Osteoblast (primary cell): ENCODE results near the gene PIR. TPM values are rescaled to one million over a fixed set of nuclear protein-coding genes. Genes with fewer than 3 reads are reported as not detected.

Experiments used
- DNase-seq: peaks from one replicate; pipeline ENCODE4 v3.0.0; 2011; ENCODE audit warnings: low spot score, mixed read lengths; ENCODE audit not compliant: insufficient read length; ENCODE audit errors: missing footprints
- H2AFZ ChIP-seq: 2 replicates; pipeline ENCODE4 v1.6.0; 2011; ENCODE audit warnings: mild to moderate bottlenecking, low read length
- H3K27ac ChIP-seq: 2 replicates; pipeline ENCODE4 v1.5.1; 2011; ENCODE audit warnings: mild to moderate bottlenecking, low read depth, low read length, moderate library complexity
- H3K27me3 ChIP-seq: 2 replicates; pipeline ENCODE4 v1.6.0; 2012; ENCODE audit warnings: mild to moderate bottlenecking, control low read depth, inconsistent platforms, low read length, moderate library complexity; ENCODE audit not compliant: insufficient read depth
- H3K36me3 ChIP-seq: 2 replicates; pipeline ENCODE4 v1.5.1; 2011; ENCODE audit warnings: mild to moderate bottlenecking, low read length, control low read depth, moderate library complexity; ENCODE audit not compliant: insufficient read depth
- H3K4me1 ChIP-seq: 2 replicates; pipeline ENCODE4 v1.5.1; 2011; ENCODE audit warnings: mild to moderate bottlenecking, low read length, control low read depth, moderate library complexity; ENCODE audit not compliant: insufficient read depth
- H3K4me2 ChIP-seq: 2 replicates; pipeline ENCODE4 v1.6.0; 2011; ENCODE audit warnings: mild to moderate bottlenecking, low read length; ENCODE audit not compliant: insufficient read depth
- H3K4me3 ChIP-seq: fragments of 200-600 bp; sonication (generic); 3 replicates; pipeline ENCODE4 v1.5.1; 2012; ENCODE audit warnings: mild to moderate bottlenecking, low read length, inconsistent platforms; ENCODE audit not compliant: insufficient read depth
- H3K79me2 ChIP-seq: 2 replicates; pipeline ENCODE4 v1.6.0; 2012; ENCODE audit warnings: mild to moderate bottlenecking, low read length, control low read depth, inconsistent platforms; ENCODE audit not compliant: insufficient read depth
- H3K9me3 ChIP-seq: 2 replicates; pipeline ENCODE4 v1.5.1; 2011; ENCODE audit warnings: low read depth, low read length, control low read depth
- H4K20me1 ChIP-seq: 2 replicates; pipeline ENCODE4 v1.6.0; 2012; ENCODE audit warnings: mild to moderate bottlenecking, low read length, control low read depth; ENCODE audit not compliant: insufficient read depth
- total RNA-seq: library from RNA; depleted of rRNA; stranded (reverse); fragments of >200 nt; gene quantifications from 2 replicates; pipeline ENCODE4 v1.2.3, GENCODE V29; 2012
- TF ChIP-seq, protein P1 (sequence below): IDR thresholded peaks from 2 replicates; pipeline ENCODE4 v1.5.1; 2011; ENCODE audit warnings: mild to moderate bottlenecking, low read depth, low read length, moderate library complexity; ENCODE audit errors: extremely low read depth

The PIR gene
- total RNA-seq, 1 donor: 15.9 TPM

DNA sequence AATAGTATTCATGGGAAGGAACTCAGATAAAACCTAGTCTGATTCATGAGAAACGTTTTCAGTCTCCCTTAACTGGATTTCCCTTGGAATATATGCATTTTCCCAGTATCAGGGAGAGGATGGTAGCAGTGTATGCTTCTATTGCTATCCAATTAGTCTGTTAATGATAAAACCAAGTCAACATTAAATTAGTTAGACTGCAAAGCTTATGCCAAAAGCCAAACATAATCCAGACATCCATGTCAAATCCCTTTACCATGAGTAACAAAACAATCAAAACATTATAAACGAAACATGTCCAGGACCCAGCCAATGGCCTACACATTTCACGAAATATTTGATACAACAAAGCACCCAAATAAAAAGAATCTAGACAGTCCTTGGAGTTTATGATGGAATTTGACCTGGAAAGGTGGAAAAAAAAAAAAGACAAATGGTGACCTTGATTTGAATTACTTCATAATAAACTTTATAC, 74.4 kb downstream of the PIR start:
- DNase-seq: no peak
- TF ChIP-seq, protein P1, sequence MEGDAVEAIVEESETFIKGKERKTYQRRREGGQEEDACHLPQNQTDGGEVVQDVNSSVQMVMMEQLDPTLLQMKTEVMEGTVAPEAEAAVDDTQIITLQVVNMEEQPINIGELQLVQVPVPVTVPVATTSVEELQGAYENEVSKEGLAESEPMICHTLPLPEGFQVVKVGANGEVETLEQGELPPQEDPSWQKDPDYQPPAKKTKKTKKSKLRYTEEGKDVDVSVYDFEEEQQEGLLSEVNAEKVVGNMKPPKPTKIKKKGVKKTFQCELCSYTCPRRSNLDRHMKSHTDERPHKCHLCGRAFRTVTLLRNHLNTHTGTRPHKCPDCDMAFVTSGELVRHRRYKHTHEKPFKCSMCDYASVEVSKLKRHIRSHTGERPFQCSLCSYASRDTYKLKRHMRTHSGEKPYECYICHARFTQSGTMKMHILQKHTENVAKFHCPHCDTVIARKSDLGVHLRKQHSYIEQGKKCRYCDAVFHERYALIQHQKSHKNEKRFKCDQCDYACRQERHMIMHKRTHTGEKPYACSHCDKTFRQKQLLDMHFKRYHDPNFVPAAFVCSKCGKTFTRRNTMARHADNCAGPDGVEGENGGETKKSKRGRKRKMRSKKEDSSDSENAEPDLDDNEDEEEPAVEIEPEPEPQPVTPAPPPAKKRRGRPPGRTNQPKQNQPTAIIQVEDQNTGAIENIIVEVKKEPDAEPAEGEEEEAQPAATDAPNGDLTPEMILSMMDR: no peak
- Histone ChIP-seq H3K4me1 (no peaks in the 10 kb centered on the region), H3K4me3 (no peak overlapping the region), H4K20me1 (no peaks in the 10 kb centered on the region), H3K27me3 (no peaks in the 10 kb centered on the region), H3K9me3 (no peaks in the 10 kb centered on the region), H3K4me2 (no peak overlapping the region), H3K27ac (no peak overlapping the region), H3K79me2 (no peaks in the 10 kb centered on the region), H2AFZ (no peak overlapping the region), H3K36me3 (no peaks in the 10 kb centered on the region)

DNA sequence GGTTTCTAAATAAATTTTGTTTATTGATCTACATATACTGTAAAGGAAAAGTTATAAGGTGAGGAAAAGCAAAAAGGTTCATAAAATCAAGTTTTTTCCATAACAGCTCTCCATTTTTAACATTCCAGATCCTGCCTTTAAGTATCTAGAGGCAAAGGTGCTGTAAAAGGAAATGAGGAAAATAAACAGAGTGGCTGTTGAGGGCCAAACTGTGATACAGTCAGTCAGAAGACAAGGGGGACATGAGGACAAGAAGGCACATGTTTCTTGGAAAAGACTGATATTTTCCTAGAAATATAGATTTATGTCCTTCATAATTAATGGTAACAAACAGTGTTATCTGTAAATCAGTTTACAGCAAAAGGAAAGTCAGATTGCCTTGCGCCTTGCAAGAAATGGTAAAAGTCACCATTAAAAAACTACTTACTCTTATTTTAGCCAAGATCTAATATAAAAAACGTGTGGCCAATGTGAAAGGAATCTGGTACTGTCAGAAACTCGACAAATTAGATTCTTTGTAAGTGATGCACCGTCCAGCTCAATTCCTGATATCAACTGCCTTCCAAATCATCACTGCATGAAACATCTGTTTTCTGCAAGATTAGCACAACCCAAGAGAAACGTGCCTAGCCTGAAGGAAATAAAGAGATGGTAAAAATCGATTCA, 75.0 kb downstream of the PIR start:
- no peaks in the 10 kb centered on the region for H4K20me1 ChIP-seq
- H3K4me2 ChIP-seq: no peak overlapping the region
- no peak overlapping the region for H3K4me3 ChIP-seq
- no peak for DNase-seq
- H3K79me2 ChIP-seq: no peaks in the 10 kb centered on the region
- H3K27ac ChIP-seq: no peak overlapping the region
- no peaks in the 10 kb centered on the region for H3K27me3 ChIP-seq
- TF ChIP-seq, protein P1: no peak
- no peaks in the 10 kb centered on the region for H3K4me1 ChIP-seq
- H2AFZ ChIP-seq: no peak overlapping the region
- no peaks in the 10 kb centered on the region for H3K36me3 ChIP-seq
- H3K9me3 ChIP-seq: no peaks in the 10 kb centered on the region

DNA sequence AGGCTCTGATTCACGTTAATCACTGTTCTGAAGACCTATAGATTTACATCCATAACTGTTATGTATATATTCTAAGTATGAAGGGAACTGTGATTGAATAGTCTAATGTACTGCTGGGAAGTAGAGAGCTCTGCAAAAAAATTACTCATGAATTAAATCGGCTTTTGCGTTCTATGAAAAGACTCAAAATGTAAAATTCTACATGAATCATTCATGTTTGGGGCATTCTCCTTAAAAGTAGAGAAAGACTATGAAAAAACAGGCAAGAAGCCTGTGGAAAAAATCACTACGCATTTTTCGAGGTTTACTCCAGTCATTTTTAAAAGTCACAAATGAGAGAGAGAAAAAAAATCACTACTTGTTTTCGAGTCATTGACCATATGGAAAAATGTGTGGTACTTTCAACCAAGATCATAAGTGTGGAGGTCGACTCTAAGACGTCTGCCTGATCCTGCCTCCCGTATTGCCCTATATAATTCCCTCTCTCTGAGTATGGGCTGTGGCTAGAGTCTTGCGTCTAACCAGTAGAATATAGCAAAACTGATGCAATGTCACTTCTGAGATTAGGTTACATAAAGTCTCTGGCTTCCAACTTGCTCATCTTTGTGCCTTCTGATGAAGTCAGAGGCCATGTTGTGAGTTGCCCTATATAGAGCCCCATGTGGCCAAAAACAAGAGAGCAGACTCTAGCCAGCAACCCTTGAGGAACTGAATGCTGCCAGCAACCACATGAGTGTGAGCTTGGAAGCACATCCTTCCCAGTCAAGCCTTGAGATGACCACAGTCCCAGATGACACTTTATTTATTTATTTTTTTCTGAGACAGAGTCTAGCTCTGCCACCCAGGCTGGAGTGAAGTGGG, 76.8 kb downstream of the PIR start:
- H3K27me3 ChIP-seq: no peaks in the 10 kb centered on the region
- no peaks in the 10 kb centered on the region for H3K79me2 ChIP-seq
- no peak overlapping the region for H3K4me3 ChIP-seq
- TF ChIP-seq, protein P1: peak; percentile 5
- H3K36me3 ChIP-seq: no peaks in the 10 kb centered on the region
- H3K9me3 ChIP-seq: no peaks in the 10 kb centered on the region
- no peak for DNase-seq
- H3K27ac ChIP-seq: no peak overlapping the region
- H3K4me1 ChIP-seq: no peaks in the 10 kb centered on the region
- no peak overlapping the region for H2AFZ ChIP-seq
- H4K20me1 ChIP-seq: no peaks in the 10 kb centered on the region
- H3K4me2 ChIP-seq: no peak overlapping the region

DNA sequence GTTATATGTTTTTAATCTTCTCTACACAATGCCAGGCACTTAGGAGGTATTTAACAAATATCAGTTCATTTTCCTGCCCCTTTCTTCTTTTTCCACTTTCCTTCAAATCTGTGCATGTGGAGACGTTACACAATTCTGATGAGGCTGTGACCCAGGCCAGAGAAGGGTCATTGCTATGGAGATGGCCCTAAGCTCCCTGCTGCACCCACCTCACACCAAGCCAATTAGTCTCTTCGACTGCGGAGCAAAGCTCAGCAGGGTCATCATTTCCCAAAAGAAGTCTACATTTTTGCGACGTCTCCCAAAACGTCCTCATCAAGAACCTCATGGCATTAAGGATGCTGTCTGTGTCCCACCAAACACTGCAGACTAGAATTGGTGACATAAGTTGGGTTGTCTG, 80.0 kb downstream of the PIR start:
- no peaks in the 10 kb centered on the region for H3K79me2 ChIP-seq
- H3K27ac ChIP-seq: no peak overlapping the region
- no peaks in the 10 kb centered on the region for H3K9me3 ChIP-seq
- no peaks in the 10 kb centered on the region for H3K36me3 ChIP-seq
- no peak overlapping the region for H3K4me3 ChIP-seq
- H4K20me1 ChIP-seq: no peaks in the 10 kb centered on the region
- no peak overlapping the region for H3K4me2 ChIP-seq
- no peak for DNase-seq
- no peak overlapping the region for H2AFZ ChIP-seq
- no peaks in the 10 kb centered on the region for H3K4me1 ChIP-seq
- H3K27me3 ChIP-seq: no peaks in the 10 kb centered on the region
- TF ChIP-seq, protein P1: no peak
